ENCODE data around the gene COX10.
"Not testable (repeated sequence)": the region's sequence is repeated elsewhere in the genome, so short reads cannot be mapped to it uniquely, and the experiment has no call there.

COX10 gene

GRCh38 chr17:14157822-14158221 is 88.5 kb downstream of the COX10 start:
- H3K9me3 ChIP-seq (ENCODE audit: control insufficient read depth, low read depth, low read length), result no peaks in the 10 kb centered on the region
- H3K9ac ChIP-seq (ENCODE audit: low read length), result no peak overlapping the region
- no peaks in the 10 kb centered on the region for H3K27me3 ChIP-seq (ENCODE audit: control insufficient read depth, insufficient read depth, low read length)
- no peaks in the 10 kb centered on the region for H3K4me1 ChIP-seq (ENCODE audit: control insufficient read depth, low read depth, low read length)
- no peaks in the 10 kb centered on the region for H3K36me3 ChIP-seq (ENCODE audit: control insufficient read depth, low read depth, low read length)
- no peak overlapping the region for H3K27ac ChIP-seq (ENCODE audit: low read length)
- H3K4me3 ChIP-seq (ENCODE audit: low read length), result no peak overlapping the region

DNA sequence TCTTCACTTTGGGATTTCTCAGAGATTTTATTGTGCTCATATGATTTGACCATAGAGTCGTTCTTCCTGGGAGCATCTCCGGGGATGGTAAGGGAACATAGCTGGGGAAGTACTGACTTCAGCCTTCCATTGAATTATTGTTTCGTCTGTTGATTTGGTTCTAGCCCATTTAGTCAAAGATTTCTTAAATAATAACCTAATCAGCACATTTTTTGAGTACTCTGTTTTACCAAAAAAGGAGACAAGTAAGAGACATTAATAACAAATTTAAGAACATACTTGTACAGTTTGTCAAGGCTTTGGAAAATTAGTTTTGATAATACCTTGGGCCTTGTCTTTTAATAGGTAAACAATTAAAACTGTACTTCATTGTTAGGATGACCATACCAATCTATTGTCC is 89.4 kb downstream of the COX10 start:
- no peak overlapping the region for H3K27ac ChIP-seq (ENCODE audit: low read length)
- H3K4me1 ChIP-seq (ENCODE audit: control insufficient read depth, low read depth, low read length), result no peaks in the 10 kb centered on the region
- no peaks in the 10 kb centered on the region for H3K27me3 ChIP-seq (ENCODE audit: control insufficient read depth, insufficient read depth, low read length)
- H3K4me3 ChIP-seq (ENCODE audit: low read length), result no peak overlapping the region
- no peak overlapping the region for H3K9ac ChIP-seq (ENCODE audit: low read length)
- H3K9me3 ChIP-seq (ENCODE audit: control insufficient read depth, low read depth, low read length), result no peaks in the 10 kb centered on the region
- no peaks in the 10 kb centered on the region for H3K36me3 ChIP-seq (ENCODE audit: control insufficient read depth, low read depth, low read length)

- H3K4me3 ChIP-seq (ENCODE audit: low read length), result no peak overlapping the region
- no peaks in the 10 kb centered on the region for H3K9me3 ChIP-seq (ENCODE audit: control insufficient read depth, low read depth, low read length)
- no peaks in the 10 kb centered on the region for H3K36me3 ChIP-seq (ENCODE audit: control insufficient read depth, low read depth, low read length)
- no peak overlapping the region for H3K27ac ChIP-seq (ENCODE audit: low read length)
- H3K27me3 ChIP-seq (ENCODE audit: control insufficient read depth, insufficient read depth, low read length), result no peaks in the 10 kb centered on the region
- H3K9ac ChIP-seq (ENCODE audit: low read length), result no peak overlapping the region
- H3K4me1 ChIP-seq (ENCODE audit: control insufficient read depth, low read depth, low read length), result no peaks in the 10 kb centered on the region
Measured at GRCh38 chr17:14161419-14161818, 92.1 kb downstream of the COX10 start.

DNA sequence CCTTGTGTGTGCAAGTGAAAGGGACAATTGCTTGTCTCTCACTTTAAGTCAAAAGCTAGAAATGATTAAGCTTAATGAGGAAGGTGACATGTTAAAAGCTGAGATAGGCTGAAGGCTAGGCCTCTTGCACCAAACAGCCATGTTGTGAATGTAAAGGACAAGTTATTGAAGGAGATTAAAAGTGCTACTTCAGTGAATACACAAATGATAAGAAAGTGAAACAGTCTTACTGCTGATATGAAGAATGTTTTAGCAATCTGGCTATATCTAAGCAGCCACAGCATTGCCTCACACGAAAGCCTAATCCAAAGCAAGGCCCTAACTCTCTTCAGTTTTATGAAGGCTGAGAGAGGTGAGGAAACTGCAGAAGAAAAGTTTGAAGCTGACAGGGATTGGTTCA is 96.3 kb downstream of the COX10 start:
- no peaks in the 10 kb centered on the region for H3K27me3 ChIP-seq (ENCODE audit: control insufficient read depth, insufficient read depth, low read length)
- H3K9ac ChIP-seq (ENCODE audit: low read length), result no peak overlapping the region
- no peaks in the 10 kb centered on the region for H3K4me1 ChIP-seq (ENCODE audit: control insufficient read depth, low read depth, low read length)
- H3K27ac ChIP-seq (ENCODE audit: low read length), result no peak overlapping the region
- no peak overlapping the region for H3K4me3 ChIP-seq (ENCODE audit: low read length)
- peaks cover 18% of the 10 kb centered on the region for H3K9me3 ChIP-seq (ENCODE audit: control insufficient read depth, low read depth, low read length)
- no peaks in the 10 kb centered on the region for H3K36me3 ChIP-seq (ENCODE audit: control insufficient read depth, low read depth, low read length)

DNA sequence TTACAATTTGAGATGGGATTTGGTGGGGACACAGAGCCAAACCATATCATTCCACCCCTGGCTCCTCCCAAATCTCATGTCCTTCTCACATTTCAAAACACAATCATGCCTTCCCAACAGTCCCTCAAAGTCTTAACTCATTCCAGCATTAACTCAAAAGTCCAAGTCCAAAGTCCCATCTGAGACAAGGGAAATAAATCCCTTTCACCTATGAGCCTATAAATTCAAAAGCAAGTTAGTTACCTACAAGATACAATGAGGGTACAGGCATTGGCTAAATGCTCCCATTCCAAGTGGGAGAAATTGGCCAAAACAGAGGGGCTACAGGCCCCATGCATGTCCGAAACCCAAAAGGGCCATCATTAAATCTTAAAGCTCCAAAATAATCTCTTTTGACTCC is 98.5 kb downstream of the COX10 start:
- H3K36me3 ChIP-seq (ENCODE audit: control insufficient read depth, low read depth, low read length); H3K27ac ChIP-seq (ENCODE audit: low read length); H3K4me3 ChIP-seq (ENCODE audit: low read length); H3K27me3 ChIP-seq (ENCODE audit: control insufficient read depth, insufficient read depth, low read length); H3K4me1 ChIP-seq (ENCODE audit: control insufficient read depth, low read depth, low read length); H3K9ac ChIP-seq (ENCODE audit: low read length): not testable (repeated sequence)
- H3K9me3 ChIP-seq (ENCODE audit: control insufficient read depth, low read depth, low read length), result peaks cover 18% of the 10 kb centered on the region

DNA sequence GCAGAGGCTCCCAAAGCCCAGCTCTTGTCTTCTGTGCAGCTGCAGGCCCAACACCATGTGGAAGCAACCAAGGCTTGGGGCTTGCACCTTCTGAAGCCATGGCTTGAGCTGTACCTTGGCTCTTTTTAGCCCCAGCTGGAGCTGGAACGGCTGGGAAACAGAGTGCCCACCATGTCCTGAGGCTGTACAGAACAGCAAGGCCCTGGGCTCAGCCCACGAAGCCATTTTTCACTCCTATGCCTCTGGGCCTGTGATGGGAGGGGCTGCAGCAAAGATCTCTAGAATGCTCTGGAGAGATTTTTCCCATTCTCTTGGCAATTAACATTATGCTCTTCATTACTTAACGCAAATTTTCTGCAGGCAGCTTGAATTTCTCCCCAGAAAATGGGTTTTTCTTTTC is 99.3 kb downstream of the COX10 start:
- Histone ChIP-seq H3K27ac (ENCODE audit: low read length) (no peak overlapping the region), H3K4me3 (ENCODE audit: low read length) (no peak overlapping the region), H3K9me3 (ENCODE audit: control insufficient read depth, low read depth, low read length) (peaks cover 18% of the 10 kb centered on the region), H3K36me3 (ENCODE audit: control insufficient read depth, low read depth, low read length) (no peaks in the 10 kb centered on the region), H3K27me3 (ENCODE audit: control insufficient read depth, insufficient read depth, low read length) (no peaks in the 10 kb centered on the region), H3K4me1 (ENCODE audit: control insufficient read depth, low read depth, low read length) (no peaks in the 10 kb centered on the region), H3K9ac (ENCODE audit: low read length) (no peak overlapping the region)

DNA sequence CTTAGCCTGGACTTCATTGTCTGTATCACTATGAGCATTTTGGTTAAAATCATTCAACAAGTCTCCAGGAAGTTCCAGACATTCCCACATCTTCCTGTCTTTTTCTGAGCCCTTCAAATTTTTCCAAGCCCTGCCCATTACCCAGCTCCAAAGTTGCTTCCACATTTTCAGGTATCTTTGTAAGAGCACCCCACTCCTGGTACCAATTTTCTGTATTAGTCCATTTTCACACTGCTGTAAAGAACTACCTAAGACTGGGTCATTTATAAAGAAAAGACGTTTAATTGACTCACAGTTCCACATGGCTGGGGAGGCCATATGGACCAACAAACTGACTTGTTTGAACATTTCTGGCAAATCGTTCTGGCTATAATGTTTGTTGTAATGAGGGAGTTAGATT is 100.0 kb downstream of the COX10 start:
- Histone ChIP-seq H3K36me3 (ENCODE audit: control insufficient read depth, low read depth, low read length) (no peaks in the 10 kb centered on the region), H3K4me1 (ENCODE audit: control insufficient read depth, low read depth, low read length) (no peaks in the 10 kb centered on the region), H3K9ac (ENCODE audit: low read length) (no peak overlapping the region), H3K9me3 (ENCODE audit: control insufficient read depth, low read depth, low read length) (peaks cover 18% of the 10 kb centered on the region), H3K27me3 (ENCODE audit: control insufficient read depth, insufficient read depth, low read length) (no peaks in the 10 kb centered on the region), H3K4me3 (ENCODE audit: low read length) (no peak overlapping the region), H3K27ac (ENCODE audit: low read length) (no peak overlapping the region)

DNA sequence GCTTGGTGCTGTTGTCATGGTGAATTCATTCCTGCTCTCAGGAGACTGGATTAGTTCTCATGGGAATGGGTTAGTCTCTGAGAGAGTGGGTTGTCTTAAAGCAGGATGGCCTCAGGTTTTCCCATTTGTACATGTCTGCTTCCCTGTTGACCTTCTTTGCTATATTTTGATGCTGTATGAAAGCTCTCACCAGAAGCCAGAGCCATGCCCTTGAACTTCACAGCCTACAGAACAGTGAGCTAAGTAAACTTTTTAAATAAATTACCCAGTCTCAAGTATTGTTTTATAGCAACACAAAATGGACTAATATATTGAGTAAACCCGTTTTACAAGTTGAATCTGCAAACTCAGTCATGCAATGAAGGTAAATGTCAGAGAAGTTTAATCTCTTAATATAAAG is 100.6 kb downstream of the COX10 start:
- Histone ChIP-seq H3K4me1 (ENCODE audit: control insufficient read depth, low read depth, low read length) (no peaks in the 10 kb centered on the region), H3K27ac (ENCODE audit: low read length) (no peak overlapping the region), H3K9me3 (ENCODE audit: control insufficient read depth, low read depth, low read length) (peaks cover 18% of the 10 kb centered on the region), H3K27me3 (ENCODE audit: control insufficient read depth, insufficient read depth, low read length) (no peaks in the 10 kb centered on the region), H3K4me3 (ENCODE audit: low read length) (no peak overlapping the region), H3K9ac (ENCODE audit: low read length) (no peak overlapping the region), H3K36me3 (ENCODE audit: control insufficient read depth, low read depth, low read length) (no peaks in the 10 kb centered on the region)

DNA sequence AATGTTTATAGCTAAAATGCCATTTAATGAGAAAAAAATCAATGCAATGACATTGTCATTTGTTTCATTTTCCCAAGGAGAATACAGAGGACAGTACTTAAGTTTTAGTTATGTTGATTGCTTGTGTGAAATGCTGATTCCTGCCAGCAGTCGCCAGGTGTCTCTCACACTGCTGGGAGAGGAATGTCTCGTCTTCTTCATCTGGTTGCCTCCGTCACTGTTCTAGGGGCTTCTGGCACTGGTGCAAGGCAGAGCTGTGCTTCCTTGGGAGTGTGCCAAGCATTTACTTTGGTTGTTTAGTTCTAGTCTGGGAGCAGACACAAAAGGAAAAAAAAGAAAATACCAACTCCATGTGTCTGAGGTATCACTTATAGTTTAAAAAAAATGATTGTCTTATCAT is 107.7 kb downstream of the COX10 start:
- H3K9me3 ChIP-seq (ENCODE audit: control insufficient read depth, low read depth, low read length); H3K9ac ChIP-seq (ENCODE audit: low read length); H3K36me3 ChIP-seq (ENCODE audit: control insufficient read depth, low read depth, low read length); H3K27me3 ChIP-seq (ENCODE audit: control insufficient read depth, insufficient read depth, low read length); H3K27ac ChIP-seq (ENCODE audit: low read length); H3K4me1 ChIP-seq (ENCODE audit: control insufficient read depth, low read depth, low read length); H3K4me3 ChIP-seq (ENCODE audit: low read length): not testable (repeated sequence)

DNA sequence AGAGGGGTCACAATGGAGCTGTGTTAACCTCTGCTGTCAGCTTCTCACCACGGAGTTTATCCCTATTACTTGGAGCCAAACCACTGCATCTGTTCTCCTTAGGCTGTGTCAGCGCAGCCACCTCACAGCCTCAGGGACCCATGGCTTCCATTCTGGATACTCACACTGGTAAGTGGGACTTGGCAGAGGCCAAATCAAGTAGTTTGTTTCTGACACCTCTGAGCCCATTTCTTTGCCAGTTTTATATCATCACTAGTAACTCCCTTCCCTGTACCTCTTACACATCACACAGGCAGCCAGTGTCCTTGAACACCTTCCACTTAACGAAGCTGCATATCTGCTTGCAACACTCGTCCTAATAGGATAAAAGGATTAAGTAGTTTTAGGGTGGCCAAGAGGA is 108.5 kb downstream of the COX10 start:
- not testable (repeated sequence) for H3K4me1 ChIP-seq (ENCODE audit: control insufficient read depth, low read depth, low read length); H3K4me3 ChIP-seq (ENCODE audit: low read length); H3K9ac ChIP-seq (ENCODE audit: low read length); H3K36me3 ChIP-seq (ENCODE audit: control insufficient read depth, low read depth, low read length); H3K27me3 ChIP-seq (ENCODE audit: control insufficient read depth, insufficient read depth, low read length); H3K9me3 ChIP-seq (ENCODE audit: control insufficient read depth, low read depth, low read length); H3K27ac ChIP-seq (ENCODE audit: low read length)

- H3K9me3 ChIP-seq (ENCODE audit: control insufficient read depth, low read depth, low read length); H3K4me1 ChIP-seq (ENCODE audit: control insufficient read depth, low read depth, low read length); H3K9ac ChIP-seq (ENCODE audit: low read length); H3K4me3 ChIP-seq (ENCODE audit: low read length); H3K27ac ChIP-seq (ENCODE audit: low read length); H3K36me3 ChIP-seq (ENCODE audit: control insufficient read depth, low read depth, low read length); H3K27me3 ChIP-seq (ENCODE audit: control insufficient read depth, insufficient read depth, low read length): not testable (repeated sequence)
Measured at GRCh38 chr17:14179951-14180350, 110.6 kb downstream of the COX10 start.

GRCh38 chr17:14182084-14182483 is 112.8 kb downstream of the COX10 start:
- not testable (repeated sequence) for H3K4me1 ChIP-seq (ENCODE audit: control insufficient read depth, low read depth, low read length); H3K27me3 ChIP-seq (ENCODE audit: control insufficient read depth, insufficient read depth, low read length); H3K4me3 ChIP-seq (ENCODE audit: low read length); H3K27ac ChIP-seq (ENCODE audit: low read length); H3K36me3 ChIP-seq (ENCODE audit: control insufficient read depth, low read depth, low read length); H3K9me3 ChIP-seq (ENCODE audit: control insufficient read depth, low read depth, low read length); H3K9ac ChIP-seq (ENCODE audit: low read length)

DNA sequence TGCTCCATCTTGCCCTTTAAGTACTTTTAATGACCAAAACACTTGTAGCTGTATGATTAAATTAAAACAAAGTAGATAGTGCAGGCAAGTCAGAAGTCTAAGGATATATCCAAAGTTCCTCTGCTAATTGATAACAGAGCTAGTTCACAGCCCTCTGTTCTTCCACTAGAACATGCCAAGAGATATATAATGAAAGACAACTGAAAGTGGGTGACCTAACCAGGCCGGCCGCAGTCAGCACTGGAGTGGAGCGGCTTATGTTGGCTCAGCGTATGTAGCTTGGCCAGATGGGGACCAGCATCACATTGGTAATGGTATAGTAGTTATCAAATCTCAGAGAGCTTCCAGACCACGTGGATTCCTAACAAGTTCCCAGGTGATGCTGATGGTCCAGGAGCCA is 115.2 kb downstream of the COX10 start:
- not testable (repeated sequence) for H3K9me3 ChIP-seq (ENCODE audit: control insufficient read depth, low read depth, low read length); H3K27ac ChIP-seq (ENCODE audit: low read length); H3K4me1 ChIP-seq (ENCODE audit: control insufficient read depth, low read depth, low read length); H3K4me3 ChIP-seq (ENCODE audit: low read length); H3K9ac ChIP-seq (ENCODE audit: low read length); H3K27me3 ChIP-seq (ENCODE audit: control insufficient read depth, insufficient read depth, low read length); H3K36me3 ChIP-seq (ENCODE audit: control insufficient read depth, low read depth, low read length)
